B cell (primary cell): ENCODE data around the gene ARAP1. TPM values are rescaled to one million over a fixed set of nuclear protein-coding genes. Genes with fewer than 3 reads are reported as not detected.
A peak's percentile ranks its signal among the peaks of the same experiment; 100 is the strongest.

Source experiments
- ATAC-seq: fragments of 200-7000 bp; cut with Tn5 transposase; one replicate; pipeline ENCODE4 v1.10.0; 2021; ENCODE audit warnings: low read depth, mild to moderate bottlenecking, moderate number of reproducible peaks, moderate library complexity
- CTCF ChIA-PET: fragments of 350-600 bp; sonication (Branson Sonifier 250); formaldehyde crosslinking; loops from one replicate; lab custom pipeline; 2021; ENCODE audit warnings: antibody characterized with exemption, inconsistent platforms; lab: Charles Lee
- POLR2A ChIA-PET: fragments of 350-600 bp; sonication (Branson Sonifier 250); formaldehyde crosslinking; loops from one replicate; lab custom pipeline; 2021; ENCODE audit warnings: antibody characterized with exemption; lab: Charles Lee
- DNase-seq: peaks from one replicate; pipeline ENCODE4 v3.0.0; 2013
- H2AFZ ChIP-seq: 2 replicates; pipeline ENCODE4 v1.6.1; 2012; ENCODE audit warnings: mild to moderate bottlenecking, low read depth, low read length; ENCODE audit not compliant: insufficient read depth, poor library complexity, severe bottlenecking
- H3K27ac ChIP-seq, 2 donors: 1 replicate in 1 of 2; 2 replicates in 1 of 2; pipeline ENCODE4 v1.5.1; 2012 to 2013; ENCODE audit warnings: low read length in 2 of 2, mild to moderate bottlenecking in 2 of 2, moderate library complexity in 1 of 2
- H3K27me3 ChIP-seq, 4 experiments: fragments of 200-600 bp in 1 of 4; sonication (generic) in 1 of 4; replicated peaks in 1 of 4; 1 replicate in 2 of 4; 2 replicates in 2 of 4; pipeline versions ENCODE4 v1.6.1 to v1.7.0; 2013 to 2016; ENCODE audit warnings: low read length in 3 of 4, mild to moderate bottlenecking in 2 of 4, mixed read lengths in 1 of 4, moderate library complexity in 1 of 4; ENCODE audit not compliant: insufficient read depth in 4 of 4, control insufficient read depth in 3 of 4; ENCODE audit errors: control extremely low read depth in 1 of 4
- H3K36me3 ChIP-seq, 2 experiments: replicated peaks in 1 of 2; 1 replicate in 1 of 2; 2 replicates in 1 of 2; pipeline versions ENCODE4 v1.6.1 to v1.7.1; 2013; ENCODE audit warnings: low read length in 1 of 2; ENCODE audit not compliant: insufficient read depth in 2 of 2, control insufficient read depth in 1 of 2; ENCODE audit errors: control extremely low read depth in 1 of 2, extremely low read depth in 1 of 2
- H3K4me1 ChIP-seq, 2 donors: fragments of 200-600 bp in 1 of 2; sonication (generic) in 1 of 2; 1 replicate in 1 of 2; 2 replicates in 1 of 2; pipeline versions ENCODE4 v1.5.1 to v1.6.1; 2013 to 2017; ENCODE audit warnings: low read length in 2 of 2; ENCODE audit not compliant: control insufficient read depth in 2 of 2, insufficient read depth in 2 of 2
- H3K4me2 ChIP-seq: replicated peaks from 2 replicates; pipeline ENCODE3; 2012; ENCODE audit warnings: mild to moderate bottlenecking, low read depth, low read length; ENCODE audit not compliant: poor library complexity, severe bottlenecking
- H3K4me3 ChIP-seq, 5 experiments: fragments of 200-600 bp in 1 of 5; sonication (generic) in 1 of 5; 1 replicate in 3 of 5; 2 replicates in 2 of 5; pipeline versions ENCODE4 v1.5.1 to v1.7.0; 2011 to 2016; ENCODE audit warnings: low read length in 4 of 5, mild to moderate bottlenecking in 4 of 5, low read depth in 2 of 5, control low read depth in 1 of 5, moderate library complexity in 1 of 5; ENCODE audit not compliant: insufficient read depth in 1 of 5; ENCODE audit errors: control extremely low read depth in 1 of 5, extremely low read depth in 1 of 5
- H3K79me2 ChIP-seq: fragments of 200-600 bp; sonication (generic); one replicate; pipeline ENCODE4 v1.6.0; 2016; ENCODE audit warnings: low read length; ENCODE audit not compliant: control insufficient read depth, insufficient read depth
- H3K9ac ChIP-seq: fragments of 200-600 bp; sonication (generic); 2 replicates; pipeline ENCODE4 v1.6.1; 2017; ENCODE audit warnings: mild to moderate bottlenecking, low read length, moderate library complexity
- H3K9me3 ChIP-seq, 3 donors: one replicate each; pipeline versions ENCODE4 v1.6.1 to v1.7.1; 2013; ENCODE audit warnings: low read length in 2 of 3; ENCODE audit not compliant: control insufficient read depth in 2 of 3, insufficient read depth in 1 of 3; ENCODE audit errors: control extremely low read depth in 1 of 3
- H4K20me1 ChIP-seq: 2 replicates; pipeline ENCODE4 v1.6.0; 2012; ENCODE audit warnings: mild to moderate bottlenecking, low read length; ENCODE audit not compliant: insufficient read depth, control insufficient read depth, poor library complexity, severe bottlenecking
- H3K27ac Mint-ChIP-seq: one replicate; pipeline ENCODE4 v1.8.0; 2021; ENCODE audit warnings: mixed read lengths
- H3K27me3 Mint-ChIP-seq: one replicate; pipeline ENCODE4 v1.8.0; 2021; ENCODE audit warnings: mixed read lengths
- H3K4me1 Mint-ChIP-seq: one replicate; pipeline ENCODE4 v1.8.0; 2021; ENCODE audit warnings: mixed read lengths
- H3K4me3 Mint-ChIP-seq: one replicate; pipeline ENCODE4 v1.8.0; 2021; ENCODE audit warnings: mixed read lengths
- H3K9me3 Mint-ChIP-seq: one replicate; pipeline ENCODE4 v1.8.0; 2022; ENCODE audit warnings: mixed read lengths; ENCODE audit not compliant: insufficient read depth
- EZH2 ChIP-seq: IDR thresholded peaks from 2 replicates; pipeline ENCODE4 v1.6.1; 2012; ENCODE audit warnings: borderline replicate concordance, low read depth, mild to moderate bottlenecking, moderate library complexity, low read length; ENCODE audit not compliant: insufficient read depth, poor library complexity, severe bottlenecking
- WGBS: methylation state at CpG from one replicate; pipeline ENCODE4 v1.1.5; 2013; ENCODE audit warnings: missing lambda C conversion rate; ENCODE audit not compliant: insufficient coverage; 5-methylcytosine and 5-hydroxymethylcytosine counted together
- intact Hi-C: fragments of 100-400 bp; cut with micrococcal nuclease; formaldehyde crosslinking; loops from one replicate; pipeline ENCODE4 v1.10.0; 2022
- polyA plus RNA-seq: library from polyadenylated mRNA; depleted of rRNA; stranded (reverse); fragments of >200 nt; gene quantifications from 2 replicates; pipeline ENCODE4 v1.2.3, GENCODE V29; 2012
- total RNA-seq, 2 donors: library from RNA; stranded (reverse); fragments of 120-200 nt in 1 of 2; gene quantifications; 1 replicate in 1 of 2; 2 replicates in 1 of 2; pipeline versions ENCODE4 v1.2.3 to v1.2.4, GENCODE V29; 2013 to 2022
- TF ChIP-seq, protein P1 (sequence below): fragments of 200-600 bp; IDR thresholded peaks from one replicate; pipeline ENCODE4 v1.8.0; 2022; ENCODE audit warnings: antibody characterized with exemption, mild to moderate bottlenecking

Gene ARAP1
- total and polyA plus RNA-seq, 2 donors (not counting 1 experiment from before 2014, with no cell fraction given) = 143 to 242 TPM

DNA sequence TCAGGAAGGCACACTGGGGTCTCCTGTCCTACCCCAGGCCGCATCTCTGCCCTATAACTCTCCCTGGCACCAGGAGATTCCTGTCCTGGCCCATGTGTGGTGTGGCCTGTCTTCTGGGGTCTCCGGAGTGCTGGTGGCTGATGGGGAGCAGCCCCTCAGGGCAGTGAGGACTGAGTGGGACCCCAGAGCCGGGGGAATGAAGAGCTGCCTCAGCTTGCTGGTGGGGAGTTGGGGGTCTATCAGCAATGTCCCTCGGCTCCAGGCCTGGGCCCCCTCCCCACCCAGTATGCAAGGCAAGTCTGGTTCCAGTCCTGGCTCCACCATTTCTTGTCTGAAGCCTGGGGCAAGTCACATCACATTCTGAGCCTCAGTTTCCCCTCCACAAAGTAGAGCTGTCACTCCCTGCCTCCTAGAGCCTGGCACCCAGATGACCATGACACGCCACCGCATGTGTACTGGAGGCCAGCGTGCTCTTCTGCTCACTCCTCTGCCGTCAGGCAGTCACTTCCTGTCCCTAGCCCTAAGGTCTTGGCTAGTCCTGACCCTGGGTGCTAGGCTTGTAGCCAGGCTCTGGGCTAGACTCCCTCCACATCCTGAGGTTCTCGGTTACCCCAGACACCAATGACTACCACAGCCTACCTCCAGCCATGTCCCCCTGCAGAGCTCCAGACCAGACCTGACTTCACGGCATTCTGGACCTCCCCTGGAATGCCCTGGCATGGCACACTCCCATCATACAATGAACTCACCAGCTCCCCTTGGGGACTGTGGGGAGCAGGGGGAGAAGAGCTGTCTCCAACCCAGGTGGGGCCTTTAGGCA lies 12.8 kb downstream of the ARAP1 start:
- ATAC-seq = no peak
- H3K4me2 ChIP-seq = peak overlapping the region; percentile 83
- H3K27ac ChIP-seq = peak overlapping the region; percentile 97 to 99
- intact Hi-C loops = loop anchor here (5.0 kb wide), 2 partner anchors 438 to 648 kb away; no protein-coding TSS in a partner anchor
- no peaks in the 10 kb centered on the region for H3K9me3 Mint-ChIP-seq
- H3K4me3 Mint-ChIP-seq = peak overlapping the region; percentile 86
- H3K79me2 ChIP-seq = peaks cover 98% of the 10 kb centered on the region
- CTCF ChIA-PET = interaction anchor here (0.8 to 23.8 kb wide), 8 partner anchors 8 to 73 kb away, joined by 3 to 390 read pairs (median 6); partner anchors contain the start of gene STARD10
- no peak overlapping the region for H2AFZ ChIP-seq
- H3K27me3 ChIP-seq = no peaks in the 10 kb centered on the region
- WGBS = 61% methylated on average over 8 of the region's 10 CpGs
- peaks cover 94 to 99% of the 10 kb centered on the region in 2 donors for H3K4me1 ChIP-seq
- POLR2A ChIA-PET = interaction anchor here (0.6 to 2.2 kb wide), 7 partner anchors 7 to 76 kb away, joined by 3 to 7 read pairs (median 3); no protein-coding TSS in a partner anchor
- H3K4me3 ChIP-seq = peak overlapping the region; percentile 21 to 62 (median 45)
- TF ChIP-seq, protein P1, sequence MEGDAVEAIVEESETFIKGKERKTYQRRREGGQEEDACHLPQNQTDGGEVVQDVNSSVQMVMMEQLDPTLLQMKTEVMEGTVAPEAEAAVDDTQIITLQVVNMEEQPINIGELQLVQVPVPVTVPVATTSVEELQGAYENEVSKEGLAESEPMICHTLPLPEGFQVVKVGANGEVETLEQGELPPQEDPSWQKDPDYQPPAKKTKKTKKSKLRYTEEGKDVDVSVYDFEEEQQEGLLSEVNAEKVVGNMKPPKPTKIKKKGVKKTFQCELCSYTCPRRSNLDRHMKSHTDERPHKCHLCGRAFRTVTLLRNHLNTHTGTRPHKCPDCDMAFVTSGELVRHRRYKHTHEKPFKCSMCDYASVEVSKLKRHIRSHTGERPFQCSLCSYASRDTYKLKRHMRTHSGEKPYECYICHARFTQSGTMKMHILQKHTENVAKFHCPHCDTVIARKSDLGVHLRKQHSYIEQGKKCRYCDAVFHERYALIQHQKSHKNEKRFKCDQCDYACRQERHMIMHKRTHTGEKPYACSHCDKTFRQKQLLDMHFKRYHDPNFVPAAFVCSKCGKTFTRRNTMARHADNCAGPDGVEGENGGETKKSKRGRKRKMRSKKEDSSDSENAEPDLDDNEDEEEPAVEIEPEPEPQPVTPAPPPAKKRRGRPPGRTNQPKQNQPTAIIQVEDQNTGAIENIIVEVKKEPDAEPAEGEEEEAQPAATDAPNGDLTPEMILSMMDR = no peak
- TF ChIP-seq EZH2 = no peak
- H4K20me1 ChIP-seq = peaks cover 4% of the 10 kb centered on the region
- H3K9me3 ChIP-seq = no peaks in the 10 kb centered on the region
- peak overlapping the region; percentile 62 for H3K9ac ChIP-seq
- no peaks in the 10 kb centered on the region for H3K27me3 Mint-ChIP-seq
- H3K36me3 ChIP-seq = no peaks in the 10 kb centered on the region
- DNase-seq = no peak
- H3K27ac Mint-ChIP-seq = peak overlapping the region; percentile 99
- H3K4me1 Mint-ChIP-seq = peaks cover 94% of the 10 kb centered on the region
